Prostate gland (tissue), 2 donors: Measurements from ENCODE around the gene SLX4.

ENCODE experiments used
- CTCF ChIP-seq, 4 experiments: fragments of 200-600 bp in 2 of 4; fragments of 450-650 bp in 2 of 4; sonication (generic) in 2 of 4; IDR thresholded peaks; 1 replicate in 3 of 4; 2 replicates in 1 of 4; pipeline ENCODE4 v1.5.1; 2016 to 2019; ENCODE audit warnings: antibody characterized with exemption in 4 of 4, mild to moderate bottlenecking in 2 of 4, moderate library complexity in 2 of 4
- POLR2A ChIP-seq: fragments of 450-650 bp; IDR thresholded peaks from one replicate; pipeline ENCODE4 v1.6.1; 2016; ENCODE audit warnings: antibody characterized with exemption, mild to moderate bottlenecking

- no peak for TF ChIP-seq CTCF (IDR thresholded peaks at IDR 0.05)
- TF ChIP-seq POLR2A = no peak
Measured at GRCh38 chr16:3618769-3619141, 7.3 kb upstream of the SLX4 start.
